Lower leg skin (tissue), 4 donors: Measurements from ENCODE around the gene GALNT12. TPM values are rescaled to one million over a fixed set of nuclear protein-coding genes. Genes with fewer than 3 reads are reported as not detected.
A peak's percentile ranks its signal among the peaks of the same experiment; 100 is the strongest.

Source experiments
- DNase-seq, 2 donors: peaks; one replicate each; pipeline ENCODE4 v3.0.0-alpha.2; 2019; ENCODE audit warnings: low spot score in 2 of 2
- H3K4me3 ChIP-seq: fragments of 200-600 bp; sonication (generic); 2 replicates; pipeline ENCODE4 v1.5.1; 2017; ENCODE audit warnings: mild to moderate bottlenecking, low read depth; ENCODE audit not compliant: poor library complexity, severe bottlenecking
- POLR2A ChIP-seq, 2 donors: fragments of 450-650 bp; IDR thresholded peaks; one replicate each; pipeline ENCODE4 v1.6.1; 2016 to 2017; ENCODE audit warnings: antibody characterized with exemption in 2 of 2, mild to moderate bottlenecking in 1 of 2, moderate library complexity in 1 of 2
- WGBS, 2 donors: methylation state at CpG; one replicate each; pipeline ENCODE4 v1.1.5; 2018; 5-methylcytosine and 5-hydroxymethylcytosine counted together
- intact Hi-C: fragments of 100-400 bp; cut with DNase I; formaldehyde crosslinking; loops from one replicate; pipeline ENCODE4 v1.15.0; 2023; ENCODE audit warnings: low total_unique reads
- total RNA-seq, 4 donors: library from RNA; depleted of rRNA; stranded (reverse); fragments of >200 nt; gene quantifications; one replicate each; pipeline ENCODE4 v1.1.0, GENCODE V29; 2016
- TF ChIP-seq, protein P1 (sequence below), 3 donors: fragments of 450-650 bp; IDR thresholded peaks; one replicate each; pipeline ENCODE4 v1.5.1; 2016; ENCODE audit warnings: antibody characterized with exemption in 3 of 3, mild to moderate bottlenecking in 3 of 3, moderate library complexity in 2 of 3

Gene GALNT12
- total RNA-seq, 4 donors from 2014 or later: 4.9 to 8.5 (median 6.4) TPM

DNA sequence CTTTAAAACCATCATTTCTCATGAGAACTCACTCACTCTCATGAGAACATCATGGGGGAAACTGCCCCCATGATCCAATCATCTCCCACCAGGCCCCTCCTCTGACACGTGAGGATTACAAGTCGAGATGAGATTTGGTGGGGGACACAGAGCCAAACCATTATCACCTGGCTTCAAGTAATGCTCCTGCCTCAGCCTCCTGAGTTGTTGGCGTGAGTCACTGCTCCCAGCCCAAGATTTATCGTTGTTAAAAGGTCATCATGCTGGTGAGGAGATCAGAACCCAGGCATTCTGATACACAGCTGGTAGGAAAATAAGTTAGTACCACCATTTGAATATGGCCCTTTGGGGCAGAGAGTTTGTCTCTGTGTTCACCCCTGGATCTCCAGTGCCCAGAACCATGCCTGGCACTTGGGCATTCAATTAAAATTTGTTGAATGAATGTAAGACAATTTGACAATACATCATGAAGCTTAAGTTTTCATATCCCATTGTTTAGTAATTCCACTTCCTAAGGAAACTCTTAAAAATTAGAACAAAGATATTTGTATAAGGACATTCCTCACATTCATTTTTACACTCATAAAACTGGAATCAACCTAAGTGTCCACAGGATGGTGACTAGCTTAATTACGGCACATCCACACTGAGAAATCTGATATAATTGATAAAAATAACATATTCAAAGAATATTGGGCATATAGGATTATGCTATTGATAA is 78.3 kb downstream of the GALNT12 start:
- DNase-seq: peak in 1 of 2 donors; percentile 25
- WGBS, 2 donors: 81 to 83% methylated on average over 5 of the region's 5 CpGs
- intact Hi-C loops: no loop called here
- TF ChIP-seq, protein P1, sequence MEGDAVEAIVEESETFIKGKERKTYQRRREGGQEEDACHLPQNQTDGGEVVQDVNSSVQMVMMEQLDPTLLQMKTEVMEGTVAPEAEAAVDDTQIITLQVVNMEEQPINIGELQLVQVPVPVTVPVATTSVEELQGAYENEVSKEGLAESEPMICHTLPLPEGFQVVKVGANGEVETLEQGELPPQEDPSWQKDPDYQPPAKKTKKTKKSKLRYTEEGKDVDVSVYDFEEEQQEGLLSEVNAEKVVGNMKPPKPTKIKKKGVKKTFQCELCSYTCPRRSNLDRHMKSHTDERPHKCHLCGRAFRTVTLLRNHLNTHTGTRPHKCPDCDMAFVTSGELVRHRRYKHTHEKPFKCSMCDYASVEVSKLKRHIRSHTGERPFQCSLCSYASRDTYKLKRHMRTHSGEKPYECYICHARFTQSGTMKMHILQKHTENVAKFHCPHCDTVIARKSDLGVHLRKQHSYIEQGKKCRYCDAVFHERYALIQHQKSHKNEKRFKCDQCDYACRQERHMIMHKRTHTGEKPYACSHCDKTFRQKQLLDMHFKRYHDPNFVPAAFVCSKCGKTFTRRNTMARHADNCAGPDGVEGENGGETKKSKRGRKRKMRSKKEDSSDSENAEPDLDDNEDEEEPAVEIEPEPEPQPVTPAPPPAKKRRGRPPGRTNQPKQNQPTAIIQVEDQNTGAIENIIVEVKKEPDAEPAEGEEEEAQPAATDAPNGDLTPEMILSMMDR (IDR thresholded peaks at IDR 0.05): no peak
- TF ChIP-seq POLR2A (IDR thresholded peaks at IDR 0.05): no peak
- no peak overlapping the region for H3K4me3 ChIP-seq

DNA sequence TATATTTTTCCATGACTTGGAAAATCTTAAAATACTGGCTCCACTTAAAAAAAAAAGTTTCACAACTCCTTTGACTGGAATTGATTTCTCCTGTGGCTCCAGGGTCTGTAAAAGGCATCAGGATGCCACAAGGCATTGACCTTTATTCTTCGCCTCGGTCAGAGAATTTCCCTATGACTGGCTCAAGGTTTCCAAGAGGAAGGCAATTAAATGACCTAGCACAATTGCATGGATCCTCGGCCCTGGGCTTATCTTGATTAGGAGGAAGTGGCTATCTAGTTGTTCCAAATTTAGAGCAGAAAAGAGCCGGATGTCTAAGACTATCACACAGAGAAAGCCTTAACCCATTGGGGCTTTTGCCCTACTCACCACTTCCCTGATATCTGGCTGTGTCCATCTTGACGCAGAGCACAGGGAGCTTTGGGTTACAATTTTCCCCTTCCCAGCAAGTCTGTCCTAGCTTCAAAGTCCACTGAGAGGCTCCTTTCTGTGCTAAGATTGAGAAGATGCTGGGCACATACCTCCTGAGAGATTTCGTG is 79.3 kb downstream of the GALNT12 start:
- intact Hi-C loops: no loop called here
- DNase-seq: no peak
- WGBS, 2 donors: 44 to 60% methylated on average over 6 of the region's 6 CpGs
- H3K4me3 ChIP-seq: no peak overlapping the region
- TF ChIP-seq, protein P1 (IDR thresholded peaks at IDR 0.05): no peak
- TF ChIP-seq POLR2A (IDR thresholded peaks at IDR 0.05): no peak

DNA sequence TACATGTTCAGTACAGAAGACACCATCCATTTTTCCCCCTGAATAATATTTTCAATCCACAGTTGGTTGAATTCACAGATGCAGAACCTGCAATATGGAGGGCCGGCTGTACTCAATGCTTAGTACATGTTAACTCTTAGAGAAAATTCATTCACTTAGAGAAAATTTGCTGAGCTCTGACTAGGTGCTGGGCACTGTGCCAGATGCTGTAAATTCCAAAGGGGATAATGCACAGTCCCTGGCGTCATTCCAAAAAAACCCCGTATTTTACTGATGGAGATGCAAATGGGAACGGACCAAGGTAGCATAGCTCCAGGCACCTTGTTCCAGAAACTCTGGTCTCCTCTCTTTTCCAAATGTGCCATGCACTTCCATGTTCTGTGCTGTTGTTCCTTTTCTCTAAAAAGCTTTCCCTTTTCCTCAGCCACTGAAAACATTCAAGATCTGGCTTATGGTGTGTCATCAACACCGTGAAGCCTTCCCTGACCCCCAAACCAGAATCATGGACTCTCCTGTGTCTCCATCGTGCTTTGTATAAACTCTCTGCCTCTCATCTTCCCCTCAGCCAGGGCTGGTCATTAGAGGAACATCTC is 80.5 kb downstream of the GALNT12 start:
- no peak overlapping the region for H3K4me3 ChIP-seq
- TF ChIP-seq, protein P1 (IDR thresholded peaks at IDR 0.05): no peak
- TF ChIP-seq POLR2A (IDR thresholded peaks at IDR 0.05): no peak
- peak in 1 of 2 donors; percentile 12 for DNase-seq
- 33 to 51% methylated on average over 6 of the region's 6 CpGs for WGBS, 2 donors
- intact Hi-C loops: no loop called here

DNA sequence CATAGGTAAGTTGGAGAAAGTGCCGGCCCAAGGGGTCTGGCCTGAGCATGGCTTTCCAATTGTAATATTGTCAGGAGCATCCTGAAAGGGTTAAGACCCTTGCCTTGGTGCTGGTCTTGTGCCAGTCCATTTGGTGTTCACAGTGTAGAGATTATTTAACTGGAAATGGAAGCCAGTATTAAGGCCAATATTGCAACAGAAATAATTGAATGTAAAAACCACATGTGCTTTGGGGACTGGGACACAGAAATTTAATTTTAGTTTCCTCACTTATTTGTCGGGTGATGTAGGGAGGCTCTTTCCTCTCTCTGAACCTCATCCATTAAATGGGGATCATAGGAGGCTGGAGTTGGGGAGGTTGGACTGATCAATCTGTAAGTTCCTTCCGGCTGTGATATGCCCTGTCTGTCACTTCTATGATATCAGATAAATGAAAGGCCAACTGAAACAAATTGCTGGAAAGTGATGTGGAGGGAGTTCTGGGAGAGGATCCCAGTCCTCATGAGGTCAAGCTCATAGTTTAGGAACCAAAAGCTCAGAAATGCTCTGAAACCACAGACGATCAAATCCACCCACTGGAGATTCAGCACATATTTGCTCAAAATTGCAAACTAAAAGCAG is 81.4 kb downstream of the GALNT12 start:
- TF ChIP-seq POLR2A (IDR thresholded peaks at IDR 0.05): no peak
- TF ChIP-seq, protein P1 (IDR thresholded peaks at IDR 0.05): no peak
- intact Hi-C loops: no loop called here
- H3K4me3 ChIP-seq: no peak overlapping the region
- WGBS, 2 donors: 60 to 61% methylated on average over 4 of the region's 4 CpGs
- peak in 1 of 2 donors; percentile 75 for DNase-seq

DNA sequence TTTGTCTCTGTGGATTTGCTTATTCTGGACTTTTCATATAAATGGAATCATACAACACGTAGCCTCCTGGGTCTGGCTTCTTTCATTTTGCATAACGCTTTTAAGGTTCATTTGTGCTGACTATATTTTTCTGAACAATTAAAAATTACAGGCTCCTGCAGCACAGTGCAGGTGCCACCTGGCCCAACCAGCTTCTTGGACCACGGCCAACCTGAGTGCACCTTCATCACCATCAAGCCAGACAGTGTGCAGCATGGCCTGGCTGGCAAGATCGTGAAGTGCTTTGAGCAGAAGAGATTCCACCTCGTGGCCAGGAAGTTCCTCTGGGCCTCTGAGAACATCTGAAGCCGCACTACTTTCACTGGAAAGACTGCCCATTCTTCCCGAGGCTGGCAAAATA is 82.8 kb downstream of the GALNT12 start:
- peak in 1 of 2 donors; percentile 82 for DNase-seq
- TF ChIP-seq POLR2A (IDR thresholded peaks at IDR 0.05): no peak
- TF ChIP-seq, protein P1 (IDR thresholded peaks at IDR 0.05): no peak
- intact Hi-C loops: no loop called here
- no peak overlapping the region for H3K4me3 ChIP-seq
- WGBS, 2 donors: 37 to 47% methylated on average over 7 of the region's 7 CpGs
